Sigmoid colon (tissue), 7 donors: Measurements from ENCODE around the gene BTBD19. TPM values are rescaled to one million over a fixed set of nuclear protein-coding genes. Genes with fewer than 3 reads are reported as not detected.

Experiments used
- DNase-seq: peaks from one replicate; pipeline ENCODE4 v3.0.0-alpha.2; 2019
- H3K27ac ChIP-seq, 4 donors: fragments of 200-600 bp; sonication (generic); one replicate each; pipeline ENCODE4 v1.5.1; 2016 to 2019; ENCODE audit warnings: mild to moderate bottlenecking in 1 of 4
- H3K27me3 ChIP-seq, 3 donors: fragments of 200-600 bp; sonication (generic); one replicate each; pipeline ENCODE4 v1.5.1; 2019; ENCODE audit warnings: mild to moderate bottlenecking in 1 of 3
- H3K36me3 ChIP-seq, 4 donors: fragments of 200-600 bp; sonication (generic); one replicate each; pipeline ENCODE4 v1.5.1; 2016 to 2019
- H3K4me1 ChIP-seq, 4 donors: fragments of 200-600 bp; sonication (generic); one replicate each; pipeline ENCODE4 v1.5.1; 2017 to 2019
- H3K4me3 ChIP-seq, 4 donors: fragments of 200-600 bp; sonication (generic); one replicate each; pipeline ENCODE4 v1.5.1; 2017 to 2019; ENCODE audit warnings: mild to moderate bottlenecking in 2 of 4, moderate library complexity in 1 of 4
- H3K9me3 ChIP-seq, 4 donors: fragments of 200-600 bp in 3 of 4; sonication (generic) in 3 of 4; one replicate each; pipeline versions ENCODE4 v1.5.1 to v1.6.1; 2013 to 2019
- CTCF ChIP-seq, 4 experiments: fragments of 450-650 bp in 3 of 4; fragments of 200-600 bp in 1 of 4; IDR thresholded peaks; one replicate each; pipeline ENCODE4 v1.5.1; 2016 to 2019; ENCODE audit warnings: antibody characterized with exemption in 4 of 4, mild to moderate bottlenecking in 3 of 4, moderate library complexity in 2 of 4
- EP300 ChIP-seq, 4 donors: sonication (generic); formaldehyde crosslinking; IDR thresholded peaks; one replicate each; pipeline ENCODE4 v1.6.1; 2017; ENCODE audit warnings: antibody characterized with exemption in 4 of 4
- POLR2A ChIP-seq, 2 donors: fragments of 450-650 bp; IDR thresholded peaks; one replicate each; pipeline ENCODE4 v1.6.1; 2016; ENCODE audit warnings: antibody characterized with exemption in 2 of 2, mild to moderate bottlenecking in 2 of 2, moderate library complexity in 2 of 2
- POLR2AphosphoS5 ChIP-seq, 4 donors: sonication (generic); formaldehyde crosslinking; IDR thresholded peaks; one replicate each; pipeline ENCODE4 v1.6.1; 2017; ENCODE audit warnings: antibody characterized with exemption in 4 of 4
- WGBS, 2 donors: extraction: QIAGEN DNeasy Blood & Tissue Kit; methylation state at CpG; one replicate each; pipeline ENCODE4 v1.1.7; 2013; 5-methylcytosine and 5-hydroxymethylcytosine counted together
- intact Hi-C: fragments of 100-400 bp; cut with DNase I; formaldehyde crosslinking; loops from one replicate; pipeline ENCODE4 v1.15.1; 2023
- polyA plus RNA-seq, 3 donors: library from polyadenylated mRNA; stranded (reverse); fragments of 200-250 nt; gene quantifications; one replicate each; pipeline ENCODE4 v1.2.3, GENCODE V29; 2013
- small RNA-seq, 3 donors: library from RNA; depleted of rRNA; stranded (forward); fragments of <200 nt; gene quantifications; one replicate each; pipeline ENCODE3, GENCODE V24; 2016
- total RNA-seq, 4 donors: library from RNA; depleted of rRNA; stranded (reverse); fragments of >200 nt; gene quantifications; one replicate each; pipeline ENCODE4 v1.1.0, GENCODE V29; 2016
- donor health status: healthy with polysubstance abuse.
- donor health status: Bipolar disorder and iron deficiency.
- donor health status: healthy.

The BTBD19 gene
- total and polyA plus RNA-seq, 7 donors, result 0.60 to 9.4 (median 2.8) TPM; not detected in 1

- Histone ChIP-seq H3K4me3 (no peak overlapping the region), H3K27me3 (no peaks in the 10 kb centered on the region), H3K36me3 (peaks cover 0 to 26% (median 5%) of the 10 kb centered on the region in 4 donors), H3K27ac (no peak overlapping the region), H3K9me3 (no peaks in the 10 kb centered on the region), H3K4me1 (no peaks in the 10 kb centered on the region)
- DNase-seq, result no peak
- TF ChIP-seq EP300 (IDR thresholded peaks at IDR 0.05) (no peak), CTCF (IDR thresholded peaks at IDR 0.05) (no peak), POLR2A (IDR thresholded peaks at IDR 0.05) (no peak), POLR2AphosphoS5 (IDR thresholded peaks at IDR 0.05) (no peak)
- intact Hi-C loops, result no loop called here
- WGBS, 2 donors, result 71 to 87% methylated on average over 1 of the region's 1 CpG
Observed at GRCh38 chr1:44860331-44860730, 52.0 kb downstream of the BTBD19 start.

GRCh38 chr1:44860891-44861425 is 52.6 kb downstream of the BTBD19 start:
- H3K9me3 ChIP-seq, result no peaks in the 10 kb centered on the region
- H3K4me1 ChIP-seq, result no peaks in the 10 kb centered on the region
- no peak for DNase-seq
- no peaks in the 10 kb centered on the region for H3K27me3 ChIP-seq
- 83 to 85% methylated on average over 1 of the region's 1 CpG for WGBS, 2 donors
- H3K4me3 ChIP-seq, result no peak overlapping the region
- no peak for TF ChIP-seq POLR2A (IDR thresholded peaks at IDR 0.05)
- no peak for TF ChIP-seq EP300 (IDR thresholded peaks at IDR 0.05)
- TF ChIP-seq POLR2AphosphoS5 (IDR thresholded peaks at IDR 0.05), result no peak
- no peak for TF ChIP-seq CTCF (IDR thresholded peaks at IDR 0.05)
- intact Hi-C loops, result no loop called here
- H3K27ac ChIP-seq, result no peak overlapping the region
- H3K36me3 ChIP-seq, result peaks cover 0 to 30% (median 5%) of the 10 kb centered on the region in 4 donors

GRCh38 chr1:44862829-44863401 is 54.6 kb downstream of the BTBD19 start:
- Histone ChIP-seq H3K36me3 (peaks cover 0 to 28% (median 0%) of the 10 kb centered on the region in 4 donors), H3K27me3 (no peaks in the 10 kb centered on the region), H3K4me3 (no peak overlapping the region), H3K27ac (no peak overlapping the region), H3K4me1 (no peaks in the 10 kb centered on the region), H3K9me3 (no peaks in the 10 kb centered on the region)
- DNase-seq, result no peak
- 96 to 97% methylated on average over 5 of the region's 5 CpGs for WGBS, 2 donors
- intact Hi-C loops, result no loop called here
- no peak for TF ChIP-seq EP300 (IDR thresholded peaks at IDR 0.05)
- TF ChIP-seq POLR2A (IDR thresholded peaks at IDR 0.05), result no peak
- TF ChIP-seq POLR2AphosphoS5 (IDR thresholded peaks at IDR 0.05), result no peak
- TF ChIP-seq CTCF (IDR thresholded peaks at IDR 0.05), result no peak

Small RNA genes lying within 50 kb of the gene (small RNA-seq; reads per million reads assigned to genes)
- gene AL136380.1 (0 reads per million in 3 donors), gene SNORD38A (346 to 444 (median 426) reads per million in 3 donors), gene SNORD38B (0 reads per million in 3 donors), gene SNORD46 (823 to 1,859 (median 1,554) reads per million in 3 donors), gene SNORD55 (0 reads per million in 3 donors)

Other genes starting within 250 kb of the BTBD19 start
- 1 to 10 TPM; 1.7 to 5.6 (median 4.5) TPM for gene TMEM53, start 134.0 kb upstream of the BTBD19 start, total RNA-seq
- gene TMEM53, start 134.0 kb upstream of the BTBD19 start, polyA plus RNA-seq, result 10 to 100 TPM; 17.1 to 29.7 (median 19.8) TPM
- gene ARMH1, start 133.8 kb upstream of the BTBD19 start, total RNA-seq, result 1 to 10 TPM in 2 of 4 donors, under 1 TPM in 1, not detected in 1; 0.33 to 1.5 (median 1.1) TPM
- 10 to 100 TPM in 1 of 3 donors, not detected in 2; 23.0 TPM for gene ARMH1, start 133.8 kb upstream of the BTBD19 start, polyA plus RNA-seq
- not detected for gene RNU5D-1, start 77.4 kb upstream of the BTBD19 start, total RNA-seq
- not detected for gene RNU5D-1, start 77.4 kb upstream of the BTBD19 start, polyA plus RNA-seq
- 1 to 10 TPM in 2 of 4 donors, under 1 TPM in 2; 0.36 to 2.0 (median 1.2) TPM for gene KIF2C, start 68.7 kb upstream of the BTBD19 start, total RNA-seq
- 10 to 100 TPM in 1 of 3 donors, 1 to 10 TPM in 1, under 1 TPM in 1; 0.60 to 16.2 (median 3.9) TPM for gene KIF2C, start 68.7 kb upstream of the BTBD19 start, polyA plus RNA-seq
- gene RPS8, start 33.0 kb upstream of the BTBD19 start, total RNA-seq, result 1,000 to 10,000 TPM; 2,554 to 3,717 (median 3,009) TPM
- 1,000 to 10,000 TPM; 1,996 to 3,223 (median 2,310) TPM for gene RPS8, start 33.0 kb upstream of the BTBD19 start, polyA plus RNA-seq
- gene BEST4, start 20.4 kb upstream of the BTBD19 start, total RNA-seq, result 1 to 10 TPM in 1 of 4 donors, under 1 TPM in 1, not detected in 2; 0.33 to 1.1 TPM
- gene BEST4, start 20.4 kb upstream of the BTBD19 start, polyA plus RNA-seq, result 10 to 100 TPM in 2 of 3 donors, 1 to 10 TPM in 1; 6.0 to 37.1 (median 10.2) TPM
- 10 to 100 TPM in 2 of 4 donors, 1 to 10 TPM in 2; 8.2 to 28.1 (median 11.0) TPM for gene PLK3, start 8.1 kb upstream of the BTBD19 start, total RNA-seq
- gene PLK3, start 8.1 kb upstream of the BTBD19 start, polyA plus RNA-seq, result 10 to 100 TPM in 2 of 3 donors, 1 to 10 TPM in 1; 7.2 to 12.1 (median 10.2) TPM
- 1 to 10 TPM in 1 of 4 donors, not detected in 3; 1.1 TPM for gene DYNLT4, start 1.2 kb upstream of the BTBD19 start, total RNA-seq
- under 1 TPM in 1 of 3 donors, not detected in 2; 0.20 TPM for gene DYNLT4, start 1.2 kb upstream of the BTBD19 start, polyA plus RNA-seq
- gene PTCH2, start 34.7 kb downstream of the BTBD19 start, total RNA-seq, result 1 to 10 TPM in 1 of 4 donors, under 1 TPM in 3; 0.36 to 2.8 (median 0.83) TPM
- under 1 TPM in 1 of 3 donors, not detected in 2; 0.45 TPM for gene PTCH2, start 34.7 kb downstream of the BTBD19 start, polyA plus RNA-seq
- gene EIF2B3, start 178.1 kb downstream of the BTBD19 start, total RNA-seq, result 10 to 100 TPM; 15.1 to 33.2 (median 25.8) TPM
- 10 to 100 TPM in 1 of 3 donors, 1 to 10 TPM in 2; 7.8 to 16.1 (median 9.5) TPM for gene EIF2B3, start 178.1 kb downstream of the BTBD19 start, polyA plus RNA-seq
- 10 to 100 TPM; 23.9 to 45.7 (median 26.0) TPM for gene HECTD3, start 202.8 kb downstream of the BTBD19 start, total RNA-seq
- 10 to 100 TPM; 56.5 to 74.2 (median 67.4) TPM for gene HECTD3, start 202.8 kb downstream of the BTBD19 start, polyA plus RNA-seq
- gene UROD, start 203.7 kb downstream of the BTBD19 start, total RNA-seq, result 10 to 100 TPM; 65.6 to 99.2 (median 89.1) TPM
- gene UROD, start 203.7 kb downstream of the BTBD19 start, polyA plus RNA-seq, result 10 to 100 TPM; 58.5 to 73.8 (median 70.3) TPM